H1 (cell line): Measurements from ENCODE around the gene XKR7. TPM values are rescaled to one million over a fixed set of nuclear protein-coding genes. Genes with fewer than 3 reads are reported as not detected.

Source experiments
- polyA plus RNA-seq, 7 experiments: library from polyadenylated mRNA; depleted of rRNA in 3 of 7; stranded (reverse) in 5 of 7; unstranded in 2 of 7; fragments of >200 nt in 5 of 7; fragments of 200-250 nt in 2 of 7; gene quantifications; 1 replicate in 5 of 7; 2 replicates in 1 of 7; 4 replicates in 1 of 7; pipeline versions ENCODE4 v1.2.1 to v1.2.3, GENCODE V29; 2011 to 2013; ENCODE audit warnings: missing spikeins in 2 of 7, mixed read lengths in 2 of 7
- total RNA-seq: library from RNA; stranded (reverse); fragmentation: NEBNext Ultra II Directional; extraction: Animal tissue kit (Norgen Biotek cat#: 25700); gene quantifications from 2 replicates; pipeline ENCODE4 v1.2.1, GENCODE V29; 2021
- TF ChIP-seq, protein P1 (sequence below), 3 experiments: IDR thresholded peaks; 1 replicate in 2 of 3; 2 replicates in 1 of 3; pipeline versions ENCODE4 v1.5.1 to v1.6.1; 2011; ENCODE audit warnings: low read length in 3 of 3, mild to moderate bottlenecking in 3 of 3, inconsistent platforms in 2 of 3, low read depth in 1 of 3, moderate library complexity in 1 of 3; ENCODE audit not compliant: insufficient read depth in 1 of 3; ENCODE audit errors: control extremely low read depth in 1 of 3

Gene XKR7
- total and polyA plus RNA-seq, 2 of the 8 experiments (the other 6 are each of a cell fraction or from before 2014, with no cell fraction given), result 1.8 to 2.4 TPM

DNA sequence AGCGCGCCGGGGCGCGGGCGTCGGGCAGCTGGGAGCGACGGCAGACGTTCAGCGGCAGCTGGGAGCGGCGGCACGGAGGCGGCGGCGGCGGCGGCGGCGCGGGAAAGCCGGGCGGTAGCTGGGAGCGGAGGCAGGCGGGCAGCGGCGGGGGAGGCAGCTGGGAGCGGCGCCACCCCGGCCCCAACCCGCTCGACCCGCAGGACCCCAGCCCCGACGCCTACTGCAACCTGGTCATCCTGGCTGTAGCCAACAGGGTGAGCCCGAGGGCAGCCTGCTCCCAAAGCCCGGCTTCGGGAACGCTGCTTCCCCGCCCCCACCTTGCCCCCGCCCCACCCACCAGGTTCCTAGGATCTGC, 51.2 kb downstream of the XKR7 start (continued):
- TF ChIP-seq, protein P1, sequence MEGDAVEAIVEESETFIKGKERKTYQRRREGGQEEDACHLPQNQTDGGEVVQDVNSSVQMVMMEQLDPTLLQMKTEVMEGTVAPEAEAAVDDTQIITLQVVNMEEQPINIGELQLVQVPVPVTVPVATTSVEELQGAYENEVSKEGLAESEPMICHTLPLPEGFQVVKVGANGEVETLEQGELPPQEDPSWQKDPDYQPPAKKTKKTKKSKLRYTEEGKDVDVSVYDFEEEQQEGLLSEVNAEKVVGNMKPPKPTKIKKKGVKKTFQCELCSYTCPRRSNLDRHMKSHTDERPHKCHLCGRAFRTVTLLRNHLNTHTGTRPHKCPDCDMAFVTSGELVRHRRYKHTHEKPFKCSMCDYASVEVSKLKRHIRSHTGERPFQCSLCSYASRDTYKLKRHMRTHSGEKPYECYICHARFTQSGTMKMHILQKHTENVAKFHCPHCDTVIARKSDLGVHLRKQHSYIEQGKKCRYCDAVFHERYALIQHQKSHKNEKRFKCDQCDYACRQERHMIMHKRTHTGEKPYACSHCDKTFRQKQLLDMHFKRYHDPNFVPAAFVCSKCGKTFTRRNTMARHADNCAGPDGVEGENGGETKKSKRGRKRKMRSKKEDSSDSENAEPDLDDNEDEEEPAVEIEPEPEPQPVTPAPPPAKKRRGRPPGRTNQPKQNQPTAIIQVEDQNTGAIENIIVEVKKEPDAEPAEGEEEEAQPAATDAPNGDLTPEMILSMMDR (IDR thresholded peaks at IDR 0.05; ENCODE audit: control extremely low read depth in 1 of 3, insufficient read depth in 1 of 3, low read depth in 1 of 3, low read length in 3 of 3), result peak; percentile 40 to 78 (median 57)
